Transverse colon (tissue), 4 donors: ENCODE measurements around the gene CDK19. TPM values are rescaled to one million over a fixed set of nuclear protein-coding genes. Genes with fewer than 3 reads are reported as not detected.

Experiments
- DNase-seq: peaks from one replicate; pipeline ENCODE4 v3.0.0-alpha.2; 2019
- H3K27ac ChIP-seq, 4 donors: fragments of 200-600 bp; sonication (generic); 2 replicates each; pipeline ENCODE4 v1.5.1; 2016 to 2018; ENCODE audit warnings: inconsistent platforms in 4 of 4
- H3K27me3 ChIP-seq: fragments of 200-600 bp; sonication (generic); 2 replicates; pipeline ENCODE4 v1.5.1; 2017; ENCODE audit warnings: inconsistent platforms
- H3K36me3 ChIP-seq, 4 donors: fragments of 200-600 bp; sonication (generic); 2 replicates each; pipeline ENCODE4 v1.5.1; 2017 to 2019; ENCODE audit warnings: inconsistent platforms in 4 of 4
- H3K4me1 ChIP-seq, 4 donors: fragments of 200-600 bp; sonication (generic); 2 replicates each; pipeline ENCODE4 v1.5.1; 2017 to 2020; ENCODE audit warnings: inconsistent platforms in 4 of 4
- H3K4me3 ChIP-seq, 4 donors: fragments of 200-600 bp; sonication (generic); 1 replicate in 1 of 4; 2 replicates in 3 of 4; pipeline versions ENCODE4 v1.5.1 to v1.6.1; 2017 to 2019; ENCODE audit warnings: inconsistent platforms in 4 of 4
- H3K9me3 ChIP-seq, 2 donors: fragments of 200-600 bp; sonication (generic); 2 replicates each; pipeline ENCODE4 v1.5.1; 2017 to 2019; ENCODE audit warnings: inconsistent platforms in 2 of 2
- CTCF ChIP-seq, 5 experiments: fragments of 200-600 bp in 3 of 5; fragments of 450-650 bp in 2 of 5; sonication (generic) in 3 of 5; IDR thresholded peaks; 1 replicate in 2 of 5; 2 replicates in 3 of 5; pipeline ENCODE4 v1.5.1; 2016 to 2017; ENCODE audit warnings: antibody characterized with exemption in 5 of 5, inconsistent platforms in 3 of 5, mild to moderate bottlenecking in 2 of 5, moderate library complexity in 1 of 5
- EP300 ChIP-seq: sonication (generic); formaldehyde crosslinking; IDR thresholded peaks from one replicate; pipeline ENCODE4 v1.6.1; 2017; ENCODE audit warnings: antibody characterized with exemption, low read depth
- POLR2A ChIP-seq: fragments of 450-650 bp; IDR thresholded peaks from one replicate; pipeline ENCODE4 v1.6.1; 2016; ENCODE audit warnings: antibody characterized with exemption, mild to moderate bottlenecking, moderate library complexity
- POLR2AphosphoS5 ChIP-seq, 3 donors: sonication (generic); formaldehyde crosslinking; IDR thresholded peaks; one replicate each; pipeline ENCODE4 v1.6.1; 2016; ENCODE audit warnings: antibody characterized with exemption in 3 of 3
- WGBS, 2 donors: methylation state at CpG; one replicate each; pipeline ENCODE4 v1.1.5; 2018; ENCODE audit warnings: low coverage in 1 of 2; 5-methylcytosine and 5-hydroxymethylcytosine counted together
- in situ Hi-C, 4 donors: fragments of 200-750 bp; cut with MboI; loops; one replicate each; pipeline versions ENCODE4 v1.15.0 to v1.15.1; 2017; ENCODE audit warnings: low sequenced_read_pairs in 3 of 4, low pct_ligation_motif_present in 1 of 4, low pct_unique_long_range_greater_than_20kb in 1 of 4
- intact Hi-C: fragments of 100-400 bp; cut with DNase I; formaldehyde crosslinking; loops from one replicate; pipeline ENCODE4 v1.15.1; 2023; ENCODE audit warnings: low total_unique reads
- total RNA-seq, 4 donors: library from RNA; depleted of rRNA; stranded (reverse); fragments of >200 nt; gene quantifications; one replicate each; pipeline ENCODE4 v1.1.0, GENCODE V29; 2016

Gene CDK19
- total RNA-seq, 4 donors from 2014 or later, result 7.0 to 18.6 (median 14.7) TPM

DNA sequence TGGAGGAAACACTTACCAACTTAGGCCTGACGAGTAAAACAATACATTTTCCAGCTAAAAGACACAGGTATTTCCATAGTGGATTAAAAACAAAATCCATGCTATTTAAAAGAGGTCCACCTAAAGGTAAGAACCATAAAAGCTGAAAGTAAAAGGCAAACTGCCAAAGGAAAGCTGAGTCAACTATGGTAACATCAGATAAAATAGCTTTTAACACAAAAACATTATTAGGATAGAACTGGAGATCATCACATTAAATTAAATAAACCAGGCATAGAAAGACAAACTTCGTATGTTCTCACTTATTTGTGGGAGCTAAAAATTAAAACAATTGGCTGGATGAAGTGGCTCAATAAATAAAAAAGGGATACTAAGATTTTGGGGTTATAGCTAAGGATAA lies 172.1 kb downstream of the CDK19 start:
- intact Hi-C loops (loop anchor here (2.0 to 5.0 kb wide), 2 partner anchors 68 to 161 kb away; no protein-coding TSS in a partner anchor), in situ Hi-C loops (no loop called here)
- DNase-seq, result no peak
- Histone ChIP-seq H3K27me3 (no peaks in the 10 kb centered on the region), H3K4me1 (no peaks in the 10 kb centered on the region), H3K27ac (no peak overlapping the region), H3K4me3 (no peak overlapping the region), H3K9me3 (no peaks in the 10 kb centered on the region), H3K36me3 (no peaks in the 10 kb centered on the region)
- WGBS, 2 donors, result 58 to 64% methylated on average over 2 of the region's 2 CpGs
- no peak for TF ChIP-seq POLR2AphosphoS5 (IDR thresholded peaks at IDR 0.05)
- TF ChIP-seq EP300, result no peak
- no peak for TF ChIP-seq POLR2A
- TF ChIP-seq CTCF (IDR thresholded peaks at IDR 0.05), result no peak

GRCh38 chr6:110642711-110643110 lies 172.6 kb downstream of the CDK19 start:
- no peak for DNase-seq
- TF ChIP-seq POLR2A (no peak), EP300 (no peak), CTCF (IDR thresholded peaks at IDR 0.05) (no peak), POLR2AphosphoS5 (IDR thresholded peaks at IDR 0.05) (no peak)
- Histone ChIP-seq H3K4me3 (no peak overlapping the region), H3K27me3 (no peaks in the 10 kb centered on the region), H3K36me3 (no peaks in the 10 kb centered on the region), H3K9me3 (no peaks in the 10 kb centered on the region), H3K27ac (no peak overlapping the region), H3K4me1 (no peaks in the 10 kb centered on the region)
- intact Hi-C loops, result loop anchor here (2.0 to 5.0 kb wide), 2 partner anchors 68 to 160 kb away; no protein-coding TSS in a partner anchor
- in situ Hi-C loops, result no loop called here

GRCh38 chr6:110636781-110637180 lies 178.5 kb downstream of the CDK19 start:
- H3K9me3 ChIP-seq, result no peaks in the 10 kb centered on the region
- H3K4me1 ChIP-seq, result no peaks in the 10 kb centered on the region
- no peak for TF ChIP-seq CTCF (IDR thresholded peaks at IDR 0.05)
- no peak for TF ChIP-seq EP300
- no peak for TF ChIP-seq POLR2A
- no peak for TF ChIP-seq POLR2AphosphoS5 (IDR thresholded peaks at IDR 0.05)
- no peak overlapping the region for H3K4me3 ChIP-seq
- H3K27ac ChIP-seq, result no peak overlapping the region
- no peaks in the 10 kb centered on the region for H3K36me3 ChIP-seq
- 96 to 100% methylated on average over 2 of the region's 2 CpGs for WGBS, 2 donors
- intact Hi-C loops (no loop called here), in situ Hi-C loops (no loop called here)
- H3K27me3 ChIP-seq, result no peaks in the 10 kb centered on the region
- no peak for DNase-seq

- Histone ChIP-seq H3K4me1 (no peaks in the 10 kb centered on the region), H3K36me3 (no peaks in the 10 kb centered on the region), H3K4me3 (no peak overlapping the region), H3K9me3 (no peaks in the 10 kb centered on the region), H3K27me3 (no peaks in the 10 kb centered on the region), H3K27ac (no peak overlapping the region)
- in situ Hi-C loops, result no loop called here
- TF ChIP-seq CTCF (IDR thresholded peaks at IDR 0.05) (no peak), POLR2A (no peak), EP300 (no peak), POLR2AphosphoS5 (IDR thresholded peaks at IDR 0.05) (no peak)
- intact Hi-C loops, result no loop called here
- WGBS, 2 donors, result 47 to 56% methylated on average over 1 of the region's 1 CpG
- no peak for DNase-seq
Measured at GRCh38 chr6:110635096-110635495, 180.2 kb downstream of the CDK19 start.
